Peyer's patch (tissue), 4 donors: ENCODE data around the gene SLC51B.

ENCODE experiments used
- POLR2A ChIP-seq, 2 donors: fragments of 450-650 bp; IDR thresholded peaks; one replicate each; pipeline ENCODE4 v1.5.1; 2017; ENCODE audit warnings: antibody characterized with exemption in 2 of 2, mild to moderate bottlenecking in 2 of 2, moderate library complexity in 2 of 2
- TF ChIP-seq, protein P1 (sequence below), 6 experiments: fragments of 450-650 bp in 4 of 6; fragments of 200-600 bp in 2 of 6; sonication (generic) in 1 of 6; IDR thresholded peaks; one replicate each; pipeline ENCODE4 v1.5.1; 2017 to 2019; ENCODE audit warnings: antibody characterized with exemption in 6 of 6, mild to moderate bottlenecking in 3 of 6, moderate library complexity in 1 of 6

DNA sequence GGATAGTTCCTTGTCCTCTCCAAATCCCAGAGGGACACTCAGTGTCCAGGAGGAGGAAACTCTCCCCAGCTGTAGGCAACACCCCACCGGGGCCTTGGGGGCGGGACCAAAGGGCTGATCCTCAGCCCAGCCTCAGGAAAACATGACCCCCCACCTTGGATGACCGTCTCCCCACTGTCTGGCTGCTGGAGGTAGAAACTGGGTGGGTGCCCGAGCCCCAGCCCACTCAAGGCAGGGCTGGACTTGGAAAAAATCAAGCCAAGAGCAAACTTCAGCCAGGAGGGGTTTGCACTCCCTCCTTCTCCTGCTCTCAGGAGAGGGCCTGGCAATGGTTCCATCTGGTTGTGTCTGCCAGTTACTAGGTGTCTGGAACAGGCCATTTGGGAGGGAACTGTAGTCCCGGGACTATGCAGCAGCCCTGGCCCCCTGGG is 26.2 kb downstream of the SLC51B start:
- TF ChIP-seq, protein P1, sequence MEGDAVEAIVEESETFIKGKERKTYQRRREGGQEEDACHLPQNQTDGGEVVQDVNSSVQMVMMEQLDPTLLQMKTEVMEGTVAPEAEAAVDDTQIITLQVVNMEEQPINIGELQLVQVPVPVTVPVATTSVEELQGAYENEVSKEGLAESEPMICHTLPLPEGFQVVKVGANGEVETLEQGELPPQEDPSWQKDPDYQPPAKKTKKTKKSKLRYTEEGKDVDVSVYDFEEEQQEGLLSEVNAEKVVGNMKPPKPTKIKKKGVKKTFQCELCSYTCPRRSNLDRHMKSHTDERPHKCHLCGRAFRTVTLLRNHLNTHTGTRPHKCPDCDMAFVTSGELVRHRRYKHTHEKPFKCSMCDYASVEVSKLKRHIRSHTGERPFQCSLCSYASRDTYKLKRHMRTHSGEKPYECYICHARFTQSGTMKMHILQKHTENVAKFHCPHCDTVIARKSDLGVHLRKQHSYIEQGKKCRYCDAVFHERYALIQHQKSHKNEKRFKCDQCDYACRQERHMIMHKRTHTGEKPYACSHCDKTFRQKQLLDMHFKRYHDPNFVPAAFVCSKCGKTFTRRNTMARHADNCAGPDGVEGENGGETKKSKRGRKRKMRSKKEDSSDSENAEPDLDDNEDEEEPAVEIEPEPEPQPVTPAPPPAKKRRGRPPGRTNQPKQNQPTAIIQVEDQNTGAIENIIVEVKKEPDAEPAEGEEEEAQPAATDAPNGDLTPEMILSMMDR (IDR thresholded peaks at IDR 0.05) = no peak
- TF ChIP-seq POLR2A (IDR thresholded peaks at IDR 0.05) = no peak
